Bronchial epithelial cell (primary cell): ENCODE measurements around the gene KDM7A. TPM values are rescaled to one million over a fixed set of nuclear protein-coding genes. Genes with fewer than 3 reads are reported as not detected.
"Not testable (repeated sequence)": the region's sequence is repeated elsewhere in the genome, so short reads cannot be mapped to it uniquely, and the experiment has no call there.

Source experiments
- DNase-seq: peaks from one replicate; pipeline ENCODE4 v3.0.0-alpha.2; 2010; ENCODE audit warnings: low read depth
- FAIRE-seq: peaks from 2 replicates; lab custom pipeline; 2011; peaks lifted over from hg19 to GRCh38; lab: Jason Lieb, UNC
- H3K27me3 ChIP-seq: 2 replicates; pipeline ENCODE4 v1.5.1; 2011; ENCODE audit warnings: low read length; ENCODE audit not compliant: control insufficient read depth, insufficient read depth
- H3K36me3 ChIP-seq: 2 replicates; pipeline ENCODE4 v1.5.1; 2011; ENCODE audit warnings: low read length; ENCODE audit not compliant: control insufficient read depth, insufficient read depth
- H3K4me3 ChIP-seq: 2 replicates; pipeline ENCODE4 v1.5.1; 2011; ENCODE audit warnings: mild to moderate bottlenecking, low read depth, low read length, control low read depth
- total RNA-seq: library from RNA; depleted of rRNA; stranded (reverse); fragments of >200 nt; gene quantifications from 2 replicates; pipeline ENCODE4 v1.2.1, GENCODE V29; 2014
- TF ChIP-seq, protein P1 (sequence below): IDR thresholded peaks from 2 replicates; pipeline ENCODE4 v1.5.1; 2011; ENCODE audit warnings: mild to moderate bottlenecking, moderate library complexity, low read length, control low read depth, inconsistent platforms; ENCODE audit not compliant: insufficient read depth, severe bottlenecking

Gene KDM7A
- total RNA-seq, 1 donor from 2014 or later: 14.7 TPM

DNA sequence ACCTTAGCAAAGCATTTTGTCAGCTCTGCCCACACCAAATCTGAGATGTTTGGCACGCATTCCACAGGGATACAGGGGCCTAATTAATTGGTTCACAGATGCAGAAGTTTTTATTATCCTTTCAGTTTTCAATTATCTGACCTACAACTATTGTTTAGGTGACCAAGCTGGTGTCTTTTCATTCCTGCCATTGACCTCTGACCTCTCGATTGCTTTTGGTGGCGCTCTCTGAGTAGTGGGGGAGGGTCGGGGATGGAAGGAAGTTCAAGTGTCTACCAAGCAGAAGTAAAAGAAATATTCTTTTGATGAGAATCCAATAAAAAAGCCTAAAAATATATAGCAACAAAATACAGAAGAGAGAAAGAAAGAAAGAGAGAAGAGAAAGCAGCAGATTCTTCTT is 28.8 kb upstream of the KDM7A start:
- DNase-seq (no peak), FAIRE-seq (no peak)
- Histone ChIP-seq H3K36me3 (no peaks in the 10 kb centered on the region), H3K27me3 (no peaks in the 10 kb centered on the region), H3K4me3 (no peak overlapping the region)
- TF ChIP-seq, protein P1, sequence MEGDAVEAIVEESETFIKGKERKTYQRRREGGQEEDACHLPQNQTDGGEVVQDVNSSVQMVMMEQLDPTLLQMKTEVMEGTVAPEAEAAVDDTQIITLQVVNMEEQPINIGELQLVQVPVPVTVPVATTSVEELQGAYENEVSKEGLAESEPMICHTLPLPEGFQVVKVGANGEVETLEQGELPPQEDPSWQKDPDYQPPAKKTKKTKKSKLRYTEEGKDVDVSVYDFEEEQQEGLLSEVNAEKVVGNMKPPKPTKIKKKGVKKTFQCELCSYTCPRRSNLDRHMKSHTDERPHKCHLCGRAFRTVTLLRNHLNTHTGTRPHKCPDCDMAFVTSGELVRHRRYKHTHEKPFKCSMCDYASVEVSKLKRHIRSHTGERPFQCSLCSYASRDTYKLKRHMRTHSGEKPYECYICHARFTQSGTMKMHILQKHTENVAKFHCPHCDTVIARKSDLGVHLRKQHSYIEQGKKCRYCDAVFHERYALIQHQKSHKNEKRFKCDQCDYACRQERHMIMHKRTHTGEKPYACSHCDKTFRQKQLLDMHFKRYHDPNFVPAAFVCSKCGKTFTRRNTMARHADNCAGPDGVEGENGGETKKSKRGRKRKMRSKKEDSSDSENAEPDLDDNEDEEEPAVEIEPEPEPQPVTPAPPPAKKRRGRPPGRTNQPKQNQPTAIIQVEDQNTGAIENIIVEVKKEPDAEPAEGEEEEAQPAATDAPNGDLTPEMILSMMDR: no peak

DNA sequence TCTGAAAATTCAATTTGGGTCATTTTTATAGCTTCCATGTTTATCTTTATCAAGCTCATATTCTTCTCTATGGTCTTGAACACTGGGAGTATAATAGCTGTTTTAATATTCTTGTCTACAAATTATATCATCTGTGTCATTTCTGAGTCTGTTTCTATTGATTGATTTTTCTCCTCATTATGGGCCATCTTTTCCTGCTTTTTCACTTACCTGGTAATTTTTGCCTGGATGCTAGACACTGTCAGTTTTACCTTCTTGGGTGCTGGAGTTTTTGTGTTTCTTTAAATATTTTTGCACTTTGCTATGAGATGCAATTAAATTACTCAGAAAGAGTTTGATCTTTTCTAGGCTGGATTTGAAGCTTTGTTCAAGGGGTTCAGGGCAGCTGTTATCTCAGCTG is 26.8 kb upstream of the KDM7A start:
- DNase-seq (no peak), FAIRE-seq (no peak)
- TF ChIP-seq, protein P1: no peak
- Histone ChIP-seq H3K36me3 (no peaks in the 10 kb centered on the region), H3K27me3 (no peaks in the 10 kb centered on the region), H3K4me3 (no peak overlapping the region)

DNA sequence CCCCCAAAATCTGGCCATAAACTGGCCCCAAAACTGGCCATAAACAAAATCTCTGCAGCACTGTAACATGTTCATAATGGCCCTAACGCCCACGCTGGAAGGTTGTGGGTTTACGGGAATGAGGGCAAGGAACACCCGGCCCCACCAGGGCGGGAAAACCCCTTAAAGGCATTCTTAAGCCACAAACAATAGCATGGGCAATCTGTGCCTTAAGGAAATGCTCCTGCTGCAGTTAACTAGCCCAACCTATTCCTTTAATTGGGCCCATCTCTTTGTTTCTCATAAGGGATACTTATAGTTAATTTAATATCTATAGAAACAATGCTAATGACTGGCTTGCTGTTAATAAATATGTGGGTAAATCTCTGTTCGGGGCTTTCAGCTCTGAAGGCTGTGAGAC is 26.2 kb upstream of the KDM7A start:
- not testable (repeated sequence) for FAIRE-seq, H3K4me3 ChIP-seq, DNase-seq, H3K36me3 ChIP-seq, H3K27me3 ChIP-seq

DNA sequence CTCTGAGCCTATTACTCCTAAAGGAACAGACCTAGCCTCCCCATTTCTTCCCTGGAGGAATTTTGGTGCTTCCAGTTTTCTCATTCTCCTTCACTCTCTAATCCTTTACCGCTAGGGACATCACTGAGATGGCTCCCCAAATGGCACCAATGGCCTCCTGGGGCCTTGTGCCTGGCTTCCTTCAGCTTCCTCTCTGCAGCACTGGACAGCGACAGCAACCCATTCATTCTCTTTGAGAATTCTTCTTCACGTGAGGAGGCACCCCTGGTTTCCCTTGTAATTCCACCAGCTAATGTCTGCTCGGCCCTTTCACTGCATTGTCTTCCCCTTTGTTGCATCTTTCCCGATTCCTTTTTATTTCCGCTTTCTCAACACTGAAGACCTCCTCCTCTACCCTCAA is 24.6 kb upstream of the KDM7A start:
- H3K4me3 ChIP-seq: no peak overlapping the region
- H3K36me3 ChIP-seq: no peaks in the 10 kb centered on the region
- H3K27me3 ChIP-seq: no peaks in the 10 kb centered on the region
- TF ChIP-seq, protein P1: no peak
- DNase-seq (no peak), FAIRE-seq (no peak)

DNA sequence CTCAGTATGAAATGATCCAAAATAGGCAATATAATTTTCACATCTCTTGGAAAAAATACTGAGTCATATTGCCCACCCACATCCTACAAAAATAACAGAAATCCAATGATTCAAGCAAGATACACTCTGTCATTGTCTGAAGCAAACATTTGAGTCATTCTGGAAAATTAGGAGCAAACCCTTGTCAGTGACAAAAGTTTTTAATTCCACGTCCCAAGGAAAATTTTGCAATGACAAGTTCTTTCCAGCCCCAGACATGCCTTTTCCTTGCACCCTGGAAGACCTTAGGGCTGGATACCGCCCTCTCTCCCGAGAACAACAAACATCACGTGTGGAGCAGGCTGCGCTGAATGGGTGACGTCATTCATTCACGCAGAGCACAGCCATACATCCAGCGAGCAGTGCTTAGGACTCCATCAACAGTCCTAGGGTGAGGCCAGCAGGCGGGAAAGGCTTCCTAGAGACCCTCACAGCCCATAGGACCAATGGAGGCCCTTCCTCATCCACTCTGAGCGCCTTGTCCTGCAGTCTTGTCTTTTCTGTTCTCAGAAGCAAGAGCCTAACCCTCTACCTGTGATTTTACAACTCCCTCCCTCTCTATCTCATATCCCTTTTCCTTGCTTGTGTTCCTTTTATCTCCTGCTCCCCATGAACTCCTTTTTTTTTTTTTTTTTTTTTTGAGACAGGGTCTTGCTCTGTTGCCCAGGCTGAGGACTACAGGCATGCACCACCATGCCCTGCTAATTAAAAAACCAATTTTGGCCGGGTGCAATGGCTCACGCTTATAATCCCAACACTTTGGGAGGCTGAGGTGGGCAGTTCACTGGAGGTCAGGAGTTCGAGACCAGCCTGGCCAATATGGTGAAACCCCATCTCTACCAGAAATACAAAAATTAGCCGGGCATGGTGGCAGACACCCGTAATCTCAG is 23.5 kb upstream of the KDM7A start:
- Histone ChIP-seq H3K4me3 (no peak overlapping the region), H3K27me3 (no peaks in the 10 kb centered on the region), H3K36me3 (no peaks in the 10 kb centered on the region)
- FAIRE-seq (no peak), DNase-seq (peak; percentile 96)
- TF ChIP-seq, protein P1: no peak

DNA sequence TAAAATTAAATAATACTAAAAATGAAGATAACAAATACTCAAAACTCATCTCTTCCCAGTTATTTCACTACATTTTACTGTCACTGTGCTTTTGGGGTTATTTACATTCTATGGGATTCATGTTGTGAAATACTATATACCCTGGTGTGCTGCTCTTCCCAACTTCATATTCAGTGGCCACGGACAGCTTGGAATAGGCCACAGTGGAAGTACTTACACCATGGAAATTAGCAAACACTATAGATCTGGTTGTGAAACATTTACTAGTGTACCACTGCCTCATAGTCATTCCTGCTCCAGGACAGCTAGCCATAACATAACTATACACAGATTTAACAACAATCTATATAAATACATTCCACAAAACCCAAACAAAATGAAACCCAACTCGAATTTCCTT is 21.2 kb upstream of the KDM7A start:
- TF ChIP-seq, protein P1: no peak
- DNase-seq (no peak), FAIRE-seq (no peak)
- H3K27me3 ChIP-seq: no peaks in the 10 kb centered on the region
- no peak overlapping the region for H3K4me3 ChIP-seq
- H3K36me3 ChIP-seq: no peaks in the 10 kb centered on the region
